ENCODE data around the gene GSG1L. TPM values are rescaled to one million over a fixed set of nuclear protein-coding genes. Genes with fewer than 3 reads are reported as not detected.

GSG1L gene
- total RNA-seq, 1 experiment from 2014 or later = not detected

DNA sequence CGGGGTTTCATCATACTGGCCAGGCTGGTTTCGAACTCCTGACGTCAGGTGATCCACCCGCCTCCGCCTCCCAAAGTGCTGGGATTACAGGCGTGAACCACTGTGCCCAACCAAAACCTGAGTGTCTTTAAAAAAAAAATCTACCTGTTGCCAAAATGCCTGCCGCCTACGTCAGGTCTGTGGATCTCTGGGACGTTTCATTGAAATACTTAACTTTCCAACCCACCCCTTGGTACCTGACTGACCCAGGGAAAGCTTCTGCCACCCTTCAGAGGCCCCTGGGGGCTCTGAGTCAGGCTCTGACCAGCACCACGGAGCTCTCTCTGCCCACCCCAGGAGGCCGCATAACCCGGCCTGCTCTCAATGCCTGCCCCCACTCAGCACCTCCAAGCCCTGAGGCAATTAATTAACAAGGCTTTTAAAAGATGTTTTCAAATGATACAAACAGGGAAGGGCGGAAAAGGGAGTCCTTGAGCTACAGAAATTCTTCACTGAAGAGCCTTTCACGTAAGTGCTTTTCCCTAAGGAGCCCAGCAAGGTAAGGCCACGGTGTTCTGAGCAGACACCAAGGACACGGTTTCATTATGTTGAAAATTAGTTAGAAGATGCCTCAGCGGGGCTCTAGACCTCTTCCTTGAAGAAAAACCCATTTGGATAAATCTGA is 29.3 kb upstream of the GSG1L start:
- no peak for DNase-seq (ENCODE audit: low spot score)

DNA sequence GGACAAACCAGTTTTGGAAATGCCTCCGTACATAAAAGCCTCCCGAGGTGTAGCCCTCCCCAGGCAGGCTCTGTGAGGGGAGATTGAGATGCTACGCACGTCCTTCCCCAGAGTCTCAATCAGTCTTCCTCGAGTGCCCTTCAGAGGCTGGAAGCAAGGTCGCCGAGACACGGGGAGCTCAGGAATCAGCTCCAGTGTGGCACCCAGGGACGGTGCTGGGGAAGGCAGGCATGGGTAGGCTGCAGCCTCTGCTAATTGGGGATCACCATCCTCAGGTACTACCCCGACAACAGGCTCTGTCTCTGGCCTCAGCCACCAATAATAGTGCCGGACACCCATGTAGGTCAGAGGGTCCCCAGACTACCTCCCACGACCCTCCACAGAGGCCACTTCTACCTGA is 28.1 kb upstream of the GSG1L start:
- DNase-seq (ENCODE audit: low spot score) = no peak

DNA sequence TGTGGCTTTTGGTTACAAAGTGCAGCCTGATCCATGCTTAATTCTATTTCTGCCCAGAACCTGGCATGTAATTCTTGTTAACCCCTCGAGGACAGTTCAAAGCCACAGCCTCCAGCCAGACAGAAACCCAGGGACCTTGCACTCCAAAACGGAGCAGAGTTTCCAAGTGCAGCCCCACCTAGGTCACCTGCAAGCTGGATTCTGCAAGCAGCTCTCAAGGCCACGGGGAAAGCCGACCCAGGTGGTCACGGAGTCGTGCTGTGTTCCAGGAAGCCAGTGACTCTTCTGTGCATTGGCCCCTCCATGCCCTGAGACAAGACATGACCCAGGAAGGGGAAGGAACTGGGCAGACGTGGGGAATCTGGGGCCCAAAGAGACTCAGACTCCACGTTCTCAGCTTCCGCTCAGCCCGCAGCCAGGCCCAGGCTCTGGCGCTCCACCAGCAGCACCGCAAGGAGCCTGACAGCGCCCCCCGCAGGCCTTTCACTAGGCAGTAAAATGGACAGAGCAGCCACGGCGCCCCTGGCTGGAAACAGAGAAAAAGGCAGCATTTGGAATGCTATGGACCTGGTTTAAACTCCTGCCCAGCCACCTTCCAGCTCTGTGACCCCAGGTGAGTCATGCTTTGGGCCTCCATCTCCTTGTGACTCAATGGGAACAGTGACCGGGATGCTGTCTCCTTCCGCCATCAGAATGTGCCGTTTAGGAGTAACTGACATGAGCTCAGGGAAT is 27.3 kb upstream of the GSG1L start:
- DNase-seq (ENCODE audit: low spot score) = peak; percentile 66

GRCh38 chr16:28089992-28090365 is 26.5 kb upstream of the GSG1L start:
- no peak for DNase-seq (ENCODE audit: low spot score)

GRCh38 chr16:28089205-28089991 is 25.9 kb upstream of the GSG1L start:
- no peak for DNase-seq (ENCODE audit: low spot score)

- no peak for DNase-seq (ENCODE audit: low spot score)
Measured at GRCh38 chr16:28087675-28088300, 24.3 kb upstream of the GSG1L start.

- DNase-seq (ENCODE audit: low spot score) = no peak
Measured at GRCh38 chr16:28087140-28087660, 23.7 kb upstream of the GSG1L start.

- no peak for DNase-seq (ENCODE audit: low spot score)
Measured at GRCh38 chr16:28086186-28087139, 22.9 kb upstream of the GSG1L start.

DNA sequence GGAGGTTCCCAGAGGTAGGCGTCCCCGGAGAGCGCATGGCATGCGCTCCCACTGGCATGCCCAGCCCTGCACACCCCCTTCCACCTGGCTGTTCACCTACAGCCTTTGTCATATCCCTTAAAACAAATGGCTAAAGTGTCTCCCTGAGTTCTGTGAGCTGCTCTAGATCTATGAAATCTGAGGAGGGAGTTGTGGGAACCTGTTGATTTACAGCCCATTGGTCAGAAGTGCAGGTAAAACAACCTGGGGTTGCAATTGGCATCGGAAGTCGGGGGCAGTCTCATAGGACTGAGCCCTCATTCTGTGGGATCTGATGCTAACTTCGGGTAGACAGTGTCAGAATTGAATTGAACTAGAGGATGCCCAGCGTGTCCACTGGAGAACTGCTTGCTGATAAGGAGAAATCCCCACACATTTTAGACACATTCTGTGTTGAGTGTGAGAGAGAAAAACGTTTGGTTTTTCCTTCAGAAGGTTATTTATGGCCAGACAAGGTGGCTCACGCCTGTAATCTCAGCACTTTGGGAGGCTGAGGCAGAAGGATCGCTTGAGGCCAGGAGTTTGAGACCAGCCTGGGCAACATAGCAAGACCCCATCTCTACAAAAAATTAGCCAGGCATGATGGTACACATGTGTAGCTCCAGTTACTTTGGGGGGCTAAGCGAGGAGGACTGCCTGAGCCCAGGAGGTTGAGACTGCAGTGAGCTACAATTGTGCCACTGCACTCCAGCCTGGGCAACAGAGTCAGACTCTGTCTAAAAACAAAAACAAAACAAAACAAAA is 22.1 kb upstream of the GSG1L start:
- no peak for DNase-seq (ENCODE audit: low spot score)

DNA sequence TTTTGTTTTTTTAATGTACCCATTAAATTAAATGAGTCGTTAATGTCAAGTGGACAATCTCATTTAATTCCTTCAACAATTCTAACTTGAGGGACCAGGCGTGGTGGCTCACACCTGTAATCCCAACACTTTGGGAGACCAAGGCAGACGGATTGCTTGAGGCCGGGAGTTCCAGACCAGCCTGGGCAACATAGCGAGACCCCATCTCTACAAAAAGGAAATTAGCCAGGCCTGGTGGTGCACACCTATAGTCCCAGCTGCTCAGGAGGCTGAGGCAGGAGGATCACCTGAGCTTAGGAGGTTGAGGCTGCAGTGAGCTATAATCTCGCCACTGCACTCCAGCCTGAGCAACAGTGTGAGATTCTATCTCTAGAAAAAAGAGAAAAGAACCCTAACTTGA is 20.7 kb upstream of the GSG1L start:
- no peak for DNase-seq (ENCODE audit: low spot score)

DNA sequence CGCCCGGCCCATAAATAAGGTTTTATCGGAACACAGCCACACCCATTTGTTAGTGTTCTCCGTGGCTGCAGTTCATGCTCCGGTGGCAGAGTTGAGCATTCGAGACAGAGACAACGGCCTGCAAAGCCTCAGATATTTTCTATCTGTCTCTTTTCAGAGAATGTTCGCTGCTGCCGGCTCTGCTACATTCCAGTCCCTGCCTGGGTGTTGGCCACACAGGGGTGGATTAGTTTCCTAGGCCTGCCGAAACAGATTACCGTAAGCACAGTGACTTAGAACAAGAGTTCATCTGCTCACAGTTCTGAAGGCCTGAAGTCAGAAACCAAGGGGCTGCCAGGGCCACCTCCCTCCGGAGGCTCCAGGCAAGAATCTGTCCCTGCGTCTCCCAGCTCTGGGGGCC is 19.1 kb upstream of the GSG1L start:
- no peak for DNase-seq (ENCODE audit: low spot score)

GRCh38 chr16:28081391-28081968 is 18.0 kb upstream of the GSG1L start:
- DNase-seq (ENCODE audit: low spot score) = no peak

DNA sequence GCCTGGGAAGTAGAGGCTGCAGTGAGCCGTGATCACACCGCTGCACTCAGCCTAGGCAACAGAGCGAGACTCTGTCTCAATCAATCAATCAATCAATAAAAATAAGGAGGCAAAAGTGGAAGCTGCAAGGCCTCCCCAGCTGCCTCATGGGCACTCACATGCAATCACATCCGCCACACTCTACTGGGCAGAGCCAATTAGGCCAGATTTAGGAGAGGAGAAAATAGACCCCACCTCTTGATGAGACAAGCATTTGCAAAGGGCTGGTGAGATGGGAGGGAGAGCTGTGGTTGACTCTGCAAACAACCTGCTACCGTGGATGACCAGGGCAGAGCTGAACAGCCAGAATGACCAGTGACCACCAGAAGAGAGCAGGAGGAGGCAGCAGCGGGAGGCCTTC is 14.7 kb upstream of the GSG1L start:
- DNase-seq (ENCODE audit: low spot score) = no peak

DNA sequence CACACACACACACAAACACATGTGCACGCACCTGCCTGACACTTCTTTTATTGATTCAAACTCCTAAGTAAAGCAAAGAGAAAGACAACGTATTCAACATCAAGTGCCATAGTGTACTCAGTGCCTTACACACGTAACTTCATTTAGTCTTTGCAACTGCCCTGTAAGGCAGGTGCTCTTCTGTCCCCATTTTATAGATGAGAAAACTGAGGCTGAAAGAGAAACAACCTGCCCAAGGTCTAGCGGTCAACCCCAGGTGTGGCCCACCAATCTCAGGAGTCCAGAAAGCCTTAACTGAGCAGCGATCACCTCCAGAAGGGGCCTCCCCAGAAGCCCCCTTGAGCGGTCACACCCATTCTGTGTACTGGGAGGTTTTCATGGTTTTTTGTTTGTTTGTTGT is 10.3 kb upstream of the GSG1L start:
- DNase-seq (ENCODE audit: low spot score) = no peak

DNA sequence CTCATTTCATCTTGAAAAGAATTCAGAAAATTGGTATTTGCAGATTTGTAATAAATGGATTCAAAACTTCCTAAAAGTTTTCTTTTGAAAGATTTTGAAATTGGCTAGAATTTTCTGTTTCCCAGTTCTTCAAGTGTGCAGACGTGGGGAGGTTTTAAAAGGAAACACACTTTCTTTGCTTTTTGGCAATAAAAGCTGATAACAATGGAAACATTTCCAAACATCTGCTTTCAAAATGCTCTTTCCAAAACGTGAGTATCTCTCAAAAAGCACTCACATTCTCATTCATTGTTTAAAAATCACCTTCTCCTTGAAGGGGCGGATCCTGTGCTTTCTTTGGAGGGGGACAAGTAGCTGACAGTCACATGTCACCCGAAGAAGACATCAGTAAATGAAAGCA is 8.6 kb upstream of the GSG1L start:
- DNase-seq (ENCODE audit: low spot score) = no peak

DNA sequence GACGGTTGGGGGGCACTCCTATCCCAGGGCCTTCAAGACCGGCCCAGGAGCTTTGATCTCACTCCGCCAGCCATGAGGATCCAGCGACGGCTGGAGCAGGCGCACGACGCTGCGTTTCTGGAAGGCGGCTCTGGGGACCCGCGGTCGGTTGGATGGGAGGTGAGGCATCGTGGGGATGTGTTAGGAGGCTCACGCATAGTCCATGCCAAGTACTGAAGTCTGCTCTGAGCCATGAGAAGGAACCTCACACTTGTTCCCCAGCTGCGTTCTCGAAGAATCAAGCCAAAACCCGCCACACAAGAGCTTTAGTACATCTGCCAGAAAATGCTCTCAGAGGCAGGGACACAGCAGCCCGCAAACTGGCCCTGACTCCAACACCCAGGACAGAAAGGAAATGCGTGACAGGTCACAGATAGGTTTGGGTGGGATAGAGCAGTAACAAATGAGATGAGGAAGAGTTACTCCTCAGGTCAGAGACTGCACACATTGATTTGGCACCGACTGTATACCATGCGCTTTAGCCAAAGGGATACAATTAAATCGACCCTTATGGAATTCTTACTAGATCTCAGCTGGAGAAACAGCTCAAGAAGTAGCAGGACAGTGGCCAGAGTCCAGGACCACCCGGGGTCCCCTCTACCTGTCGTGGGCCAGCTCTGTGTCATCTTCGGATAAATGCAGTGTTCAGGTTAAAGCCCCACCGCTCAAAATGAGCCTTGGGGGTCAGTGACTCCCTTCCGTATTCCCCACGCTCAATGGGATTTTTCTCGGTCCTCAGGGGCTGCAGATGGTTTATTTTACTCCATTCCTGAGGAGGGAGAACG is 6.7 kb upstream of the GSG1L start:
- no peak for DNase-seq (ENCODE audit: low spot score)

- DNase-seq (ENCODE audit: low spot score) = no peak
Measured at GRCh38 chr16:28068976-28069375, 5.5 kb upstream of the GSG1L start.

DNA sequence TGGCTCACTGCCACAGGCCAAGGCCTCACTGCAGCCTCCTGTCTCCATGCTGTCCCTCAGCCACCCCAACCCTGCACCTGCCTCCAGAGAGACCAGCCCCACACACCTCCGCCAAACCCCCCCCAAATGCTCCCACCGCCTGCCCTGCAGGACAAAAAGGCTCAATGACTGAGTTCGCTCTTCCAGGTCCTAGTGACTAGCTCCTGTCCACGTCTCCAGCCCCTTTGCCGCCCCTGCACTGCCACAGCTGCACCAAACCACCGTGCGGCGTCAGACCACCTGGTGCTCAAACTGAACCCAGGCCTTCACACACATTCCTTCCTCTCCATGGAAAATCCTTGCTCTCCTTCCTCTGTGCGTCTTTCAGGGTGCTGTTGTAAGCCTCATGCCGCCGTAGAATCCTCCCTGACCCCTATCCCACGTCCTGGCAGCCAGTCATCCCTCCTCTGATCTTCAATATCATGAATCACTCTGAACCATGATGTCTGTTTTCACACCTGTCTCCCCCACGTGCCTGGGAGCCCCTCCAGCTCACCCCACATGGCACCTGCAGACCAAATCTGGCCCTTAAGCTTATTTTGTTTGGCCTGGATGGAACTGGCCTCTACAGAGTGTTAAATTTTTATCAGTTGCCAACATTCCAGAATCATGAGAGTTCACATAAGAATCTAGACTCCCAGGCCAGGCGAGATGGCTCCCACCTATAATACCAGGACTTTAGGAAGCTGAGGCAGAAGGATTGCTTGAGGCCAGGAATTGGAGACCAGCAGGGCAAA is 4.3 kb upstream of the GSG1L start:
- peak; percentile 64 for DNase-seq (ENCODE audit: low spot score)
